ENCODE measurements around the gene IL1RN. TPM values are rescaled to one million over a fixed set of nuclear protein-coding genes. Genes with fewer than 3 reads are reported as not detected.

Gene IL1RN
- total RNA-seq, result 10 to 100 TPM in 1 of 4 donors, 1 to 10 TPM in 2, under 1 TPM in 1; 0.46 to 32.9 (median 2.7) TPM

GRCh38 chr2:113126845-113127645 is at the start of gene IL1RN:
TSS of gene IL1RN (plus strand) at chr2:113127598. CDS start at chr2:113127625, 27 bp downstream.
- Histone ChIP-seq H3K27me3 (peaks cover 6% of the 10 kb centered on the region), H3K4me3 (no peak within 1 kb of the TSS), H3K4me1 (no peaks in the 10 kb centered on the region), H3K9me3 (no peaks in the 10 kb centered on the region), H3K27ac (no peak within 1 kb of the TSS), H3K36me3 (no peaks in the 10 kb centered on the region)
- ATAC-seq, result peak; percentile 27
- WGBS, 2 donors (ENCODE audit: low coverage in 1 of 2), result 77 to 80% methylated on average over 9 to 14 of the region's 16 CpGs
- TF ChIP-seq POLR2AphosphoS5 (IDR thresholded peaks at IDR 0.05) (no peak), EP300 (IDR thresholded peaks at IDR 0.05) (no peak), CTCF (IDR thresholded peaks at IDR 0.05) (no peak), POLR2A (IDR thresholded peaks at IDR 0.05) (no peak)

GRCh38 chr2:113077921-113078320 is 49.5 kb upstream of the IL1RN start:
- Histone ChIP-seq H3K4me1 (no peaks in the 10 kb centered on the region), H3K27ac (no peak overlapping the region), H3K4me3 (no peak overlapping the region), H3K36me3 (no peaks in the 10 kb centered on the region), H3K27me3 (peaks cover 16% of the 10 kb centered on the region), H3K9me3 (no peaks in the 10 kb centered on the region)
- 70% methylated on average over 1 of the region's 1 CpG; no CpG with 5 or more reads in 1 of the 2 donors for WGBS, 2 donors (ENCODE audit: low coverage in 1 of 2)
- no peak for TF ChIP-seq POLR2AphosphoS5 (IDR thresholded peaks at IDR 0.05)
- TF ChIP-seq POLR2A (IDR thresholded peaks at IDR 0.05), result no peak
- TF ChIP-seq EP300 (IDR thresholded peaks at IDR 0.05), result no peak
- TF ChIP-seq CTCF (IDR thresholded peaks at IDR 0.05), result no peak
- ATAC-seq, result no peak

GRCh38 chr2:113078350-113078839 is 49.0 kb upstream of the IL1RN start:
- H3K36me3 ChIP-seq, result no peaks in the 10 kb centered on the region
- ATAC-seq, result no peak
- TF ChIP-seq EP300 (IDR thresholded peaks at IDR 0.05) (no peak), CTCF (IDR thresholded peaks at IDR 0.05) (no peak), POLR2AphosphoS5 (IDR thresholded peaks at IDR 0.05) (no peak), POLR2A (IDR thresholded peaks at IDR 0.05) (no peak)
- H3K4me3 ChIP-seq, result no peak overlapping the region
- no peaks in the 10 kb centered on the region for H3K4me1 ChIP-seq
- H3K27ac ChIP-seq, result no peak overlapping the region
- 54 to 67% methylated on average over 4 to 5 of the region's 6 CpGs for WGBS, 2 donors (ENCODE audit: low coverage in 1 of 2)
- peaks cover 19% of the 10 kb centered on the region for H3K27me3 ChIP-seq
- no peaks in the 10 kb centered on the region for H3K9me3 ChIP-seq

- no peak for ATAC-seq
- no peak overlapping the region for H3K4me3 ChIP-seq
- H3K27ac ChIP-seq, result no peak overlapping the region
- peaks cover 25% of the 10 kb centered on the region for H3K27me3 ChIP-seq
- H3K4me1 ChIP-seq, result no peaks in the 10 kb centered on the region
- no peak for TF ChIP-seq POLR2AphosphoS5 (IDR thresholded peaks at IDR 0.05)
- H3K36me3 ChIP-seq, result no peaks in the 10 kb centered on the region
- 66 to 92% methylated on average over 2 to 3 of the region's 4 CpGs for WGBS, 2 donors (ENCODE audit: low coverage in 1 of 2)
- H3K9me3 ChIP-seq, result no peaks in the 10 kb centered on the region
Measured at GRCh38 chr2:113079131-113079530, 48.3 kb upstream of the IL1RN start.

- no peak overlapping the region for H3K27ac ChIP-seq
- TF ChIP-seq CTCF (IDR thresholded peaks at IDR 0.05) (peak in 1 of 4 experiments; percentile 43), EP300 (IDR thresholded peaks at IDR 0.05) (no peak)
- no peak overlapping the region for H3K4me3 ChIP-seq
- peaks cover 25% of the 10 kb centered on the region for H3K27me3 ChIP-seq
- H3K4me1 ChIP-seq, result no peaks in the 10 kb centered on the region
- 18 to 30% methylated on average over 2 to 9 of the region's 9 CpGs for WGBS, 2 donors (ENCODE audit: low coverage in 1 of 2)
- H3K9me3 ChIP-seq, result no peaks in the 10 kb centered on the region
- ATAC-seq, result no peak
- H3K36me3 ChIP-seq, result no peaks in the 10 kb centered on the region
Measured at GRCh38 chr2:113080134-113080533, 47.3 kb upstream of the IL1RN start.
